ENCODE data around the gene KCNJ10.

KCNJ10 gene

DNA sequence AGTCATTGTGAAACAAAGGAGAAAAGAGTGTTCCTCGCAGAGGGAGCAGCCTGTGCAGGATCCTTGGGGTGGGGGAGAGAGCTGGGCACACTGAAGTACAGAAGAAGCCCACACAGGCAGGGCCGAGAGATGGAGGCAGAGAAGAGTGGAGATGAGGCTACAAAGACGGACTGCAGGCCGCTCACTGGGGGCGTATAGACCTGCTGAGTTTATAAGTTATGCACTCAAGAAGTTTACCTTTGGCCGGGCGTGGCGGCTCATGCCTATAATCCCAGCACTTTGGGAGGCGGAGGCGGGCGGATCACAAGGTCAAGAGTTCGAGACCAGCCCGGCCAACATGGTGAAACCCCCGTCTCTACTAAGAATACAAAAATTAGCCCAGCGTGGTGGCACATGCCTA is 108.3 kb downstream of the KCNJ10 start:
- no peak for DNase-seq (ENCODE audit: low read depth)

DNA sequence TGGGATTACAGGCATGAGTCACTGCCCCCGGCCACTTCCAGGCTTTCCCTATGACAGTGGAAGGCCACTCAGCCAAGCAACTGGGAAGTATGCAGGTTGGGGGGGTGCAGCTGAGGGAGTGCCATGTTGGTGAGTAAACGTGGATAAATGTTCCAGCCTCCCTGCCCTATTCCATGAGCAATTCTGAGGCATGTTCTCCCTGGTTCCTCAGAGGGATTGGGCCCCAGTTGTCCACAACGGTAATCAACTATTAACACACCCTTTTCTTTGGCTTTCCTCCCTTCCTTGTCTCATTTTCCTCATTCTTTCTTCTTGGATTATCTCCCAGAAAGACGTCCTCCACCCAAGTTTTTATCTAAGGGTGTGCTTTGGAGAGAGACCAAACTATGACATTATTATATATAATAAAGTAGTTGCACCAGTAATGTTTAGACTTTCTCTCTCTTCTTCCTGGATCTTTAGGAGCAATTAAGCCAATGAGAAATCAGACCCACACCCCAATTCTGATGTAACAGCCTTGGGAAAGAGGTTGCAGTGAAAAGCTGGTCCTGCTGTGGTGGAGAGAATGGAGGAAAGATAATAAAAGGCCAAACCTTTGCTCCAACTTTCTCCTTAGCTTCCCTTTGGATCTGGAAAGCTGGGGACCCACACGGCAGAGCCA is 109.1 kb downstream of the KCNJ10 start:
- no peak for DNase-seq (ENCODE audit: low read depth)

GRCh38 chr1:159959451-159959850 is 110.5 kb downstream of the KCNJ10 start:
- DNase-seq (ENCODE audit: low read depth), result no peak

DNA sequence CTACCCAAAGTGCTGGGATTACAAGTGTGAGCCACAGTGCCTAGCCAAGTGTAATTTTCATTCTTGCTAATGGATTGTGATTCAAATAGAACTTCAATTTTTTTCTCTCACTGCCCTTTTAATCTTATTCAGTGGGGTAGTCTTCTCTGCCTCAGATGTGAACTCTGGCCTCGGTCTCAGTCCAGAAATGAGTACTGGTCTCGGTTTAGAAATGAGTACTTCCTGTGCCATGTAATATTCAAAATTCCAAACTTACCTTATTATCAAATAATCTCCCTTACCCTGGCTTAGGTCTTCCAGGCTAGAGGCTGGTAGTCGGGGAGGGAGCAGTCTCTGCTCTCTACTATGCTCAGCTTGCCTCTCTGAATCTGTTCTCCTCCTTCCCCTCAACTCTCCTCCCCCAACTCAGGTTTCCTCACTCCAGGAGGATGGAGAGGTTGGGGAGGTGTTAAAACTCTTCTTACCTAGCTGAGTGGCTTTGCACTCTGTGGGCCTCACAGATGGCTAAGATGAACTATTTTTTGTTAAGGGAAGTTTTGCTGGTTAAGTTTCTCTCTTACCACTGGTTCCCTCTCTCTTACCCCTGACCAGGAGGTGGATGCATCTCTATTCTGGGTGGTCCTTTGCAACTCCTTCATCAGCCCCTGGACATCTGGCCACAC is 111.1 kb downstream of the KCNJ10 start:
- DNase-seq (ENCODE audit: low read depth), result no peak

GRCh38 chr1:159957824-159958268 is 112.1 kb downstream of the KCNJ10 start:
- DNase-seq (ENCODE audit: low read depth), result no peak

DNA sequence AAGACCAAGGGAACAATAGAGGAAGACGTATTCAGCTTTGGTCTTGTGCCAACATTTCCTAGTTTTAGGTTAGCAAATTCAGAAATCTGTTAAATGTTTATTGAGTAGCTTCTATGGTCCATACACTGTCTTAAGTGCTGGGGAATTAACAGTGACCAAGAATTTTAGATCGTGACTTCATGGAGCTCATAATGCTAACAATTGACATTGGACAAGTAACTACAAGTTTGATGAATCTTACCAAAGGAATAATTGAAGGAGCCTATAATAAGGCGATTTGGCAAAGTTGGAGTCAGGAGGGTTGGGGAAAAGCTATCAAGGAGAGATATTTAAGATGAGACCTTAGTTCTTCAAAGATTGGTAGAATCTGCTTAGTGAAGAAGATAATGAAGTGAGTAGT is 114.5 kb downstream of the KCNJ10 start:
- no peak for DNase-seq (ENCODE audit: low read depth)

DNA sequence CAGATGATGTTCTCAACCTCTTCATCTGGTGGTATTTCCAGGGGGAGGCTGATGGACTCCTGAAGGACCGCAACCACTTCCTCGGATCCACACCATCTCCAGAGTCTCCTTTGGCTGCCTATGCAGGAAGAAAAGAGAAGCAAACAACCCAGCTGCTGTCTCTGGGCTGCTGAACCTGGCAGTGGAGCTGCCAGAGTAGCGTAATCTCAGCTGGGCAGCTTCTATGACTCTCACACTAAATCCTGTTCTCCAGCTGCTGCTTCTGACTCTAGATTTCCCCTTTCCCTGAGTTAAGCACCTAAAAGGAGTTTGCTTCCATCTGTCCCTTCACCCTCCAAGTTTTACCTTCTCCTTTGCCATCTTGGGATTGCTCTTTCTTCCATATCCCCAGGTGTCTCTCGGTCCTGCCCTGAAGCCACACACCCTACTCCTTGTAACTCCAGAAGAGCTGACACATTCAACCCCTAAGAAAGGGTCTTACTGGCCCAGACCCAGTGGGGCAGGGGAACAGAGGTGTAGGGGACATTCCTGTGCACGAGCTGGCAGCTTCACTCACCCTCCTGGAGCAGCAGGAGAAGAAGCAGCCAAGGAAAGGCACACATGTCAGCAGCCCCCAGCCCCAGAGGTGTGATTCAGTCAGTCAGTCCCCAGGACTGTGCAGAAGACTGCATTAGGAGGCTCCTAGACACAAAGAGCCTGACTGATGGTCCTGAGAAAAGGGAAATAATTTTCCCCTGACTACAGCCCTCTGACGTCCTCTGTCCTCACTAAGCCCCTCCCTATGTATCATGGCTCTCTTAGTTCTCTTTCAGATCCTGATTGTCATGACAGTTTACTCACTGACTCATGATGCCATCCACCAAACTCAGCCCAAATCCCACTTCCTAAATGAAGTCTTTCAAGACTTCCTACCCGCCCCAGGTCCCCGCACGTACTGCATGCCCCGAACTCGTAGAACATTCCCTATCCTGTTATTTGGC is 116.1 kb downstream of the KCNJ10 start, which contains the start of gene SLAMF9:
Gene SLAMF9, minus strand, starts transcription at position 702 of the 980 bp plus-strand sequence. Its CDS starts 100 bp downstream, at position 602.
- no peak for DNase-seq (ENCODE audit: low read depth)

GRCh38 chr1:159952932-159953331 is 117.0 kb downstream of the KCNJ10 start:
- no peak for DNase-seq (ENCODE audit: low read depth)

- DNase-seq (ENCODE audit: low read depth), result no peak
Measured at GRCh38 chr1:159951551-159951950, 118.4 kb downstream of the KCNJ10 start.

DNA sequence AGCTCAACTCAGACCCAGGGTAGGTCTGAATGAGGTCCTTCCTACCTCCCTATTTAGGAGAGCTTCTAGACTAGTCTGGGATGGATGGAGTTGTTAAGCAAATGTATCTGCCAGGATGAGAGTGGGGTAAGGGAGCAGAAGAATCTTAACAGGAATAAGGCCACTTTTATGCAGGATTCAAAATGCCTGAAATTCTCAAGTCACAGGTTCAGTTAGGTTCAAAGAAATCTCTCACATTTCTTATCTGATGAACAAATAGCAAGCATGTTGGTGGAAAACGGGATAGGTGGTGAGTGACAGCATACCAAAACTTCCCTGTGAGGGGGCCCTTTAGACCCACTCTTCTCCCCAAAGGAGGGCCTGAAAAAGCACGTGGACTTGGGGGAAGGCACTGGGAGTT is 118.9 kb downstream of the KCNJ10 start:
- DNase-seq (ENCODE audit: low read depth), result no peak

- no peak for DNase-seq (ENCODE audit: low read depth)
Measured at GRCh38 chr1:159949981-159950381, 120.0 kb downstream of the KCNJ10 start.

DNA sequence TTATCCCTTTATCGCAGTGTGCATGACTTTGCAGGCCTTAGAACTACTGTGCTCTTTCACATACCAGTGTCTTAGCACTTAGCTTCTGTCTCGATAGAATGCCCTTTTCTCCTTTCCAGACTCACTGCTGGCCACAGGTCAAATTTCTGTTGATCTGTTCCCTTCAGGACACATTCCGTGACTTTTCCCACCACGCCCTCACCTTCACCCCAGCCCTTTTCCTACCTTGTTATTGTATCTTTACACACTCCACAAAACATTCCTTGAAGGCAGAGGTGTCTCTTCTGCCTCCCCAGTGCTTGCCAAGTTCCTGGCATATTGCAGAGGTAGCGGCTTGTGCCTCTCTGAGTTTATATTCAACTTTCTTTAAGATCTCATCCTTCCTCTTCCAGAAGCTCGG is 120.8 kb downstream of the KCNJ10 start:
- DNase-seq (ENCODE audit: low read depth), result no peak

All from activated gamma-delta T cell treated with anti-CD3 and anti-CD28 coated beads, Interleukin-2, amount 50 U/mL, for 16 hours (primary cell).